NCI-H69 (cell line): ENCODE results near the gene PLET1.

ENCODE experiments used
- DNase-seq: peaks from one replicate; lab custom pipeline; 2025; lab: John Stamatoyannopoulos, UW

Gene PLET1

GRCh38 chr11:112281726-112282125, 21.1 kb upstream of the PLET1 start:
- DNase-seq = peak; percentile 67

GRCh38 chr11:112280268-112281126, 19.8 kb upstream of the PLET1 start:
- peak; percentile 92 for DNase-seq

GRCh38 chr11:112279901-112280267, 19.2 kb upstream of the PLET1 start:
- peak; percentile 71 for DNase-seq

GRCh38 chr11:112278803-112279202, 18.1 kb upstream of the PLET1 start:
- no peak for DNase-seq

GRCh38 chr11:112277941-112278340, 17.3 kb upstream of the PLET1 start:
- DNase-seq = no peak

GRCh38 chr11:112277029-112277428, 16.4 kb upstream of the PLET1 start:
- no peak for DNase-seq

GRCh38 chr11:112274007-112274783, 13.5 kb upstream of the PLET1 start:
- no peak for DNase-seq

- no peak for DNase-seq
Observed at GRCh38 chr11:112273066-112273465, 12.4 kb upstream of the PLET1 start.

GRCh38 chr11:112271242-112271641, 10.6 kb upstream of the PLET1 start:
- DNase-seq = no peak

GRCh38 chr11:112270551-112271180, 10.0 kb upstream of the PLET1 start:
- DNase-seq = peak; percentile 71

- DNase-seq = no peak
Observed at GRCh38 chr11:112269139-112269538, 8.5 kb upstream of the PLET1 start.

GRCh38 chr11:112268406-112268805, 7.7 kb upstream of the PLET1 start:
- DNase-seq = no peak

- DNase-seq = no peak
Observed at GRCh38 chr11:112267188-112267591, 6.5 kb upstream of the PLET1 start.

GRCh38 chr11:112266410-112266778, 5.7 kb upstream of the PLET1 start:
- DNase-seq = no peak

GRCh38 chr11:112265659-112266409, 5.2 kb upstream of the PLET1 start:
- no peak for DNase-seq

GRCh38 chr11:112255067-112255720, 5.5 kb downstream of the PLET1 start:
- DNase-seq = peak; percentile 86

- DNase-seq = peak; percentile 33
Observed at GRCh38 chr11:112253605-112254242, 6.9 kb downstream of the PLET1 start.

GRCh38 chr11:112249871-112250610, 10.6 kb downstream of the PLET1 start:
- peak; percentile 66 for DNase-seq

GRCh38 chr11:112248201-112248600, 12.5 kb downstream of the PLET1 start:
- no peak for DNase-seq

GRCh38 chr11:112247201-112247600, 13.5 kb downstream of the PLET1 start:
- DNase-seq = peak; percentile 18
